ENCODE data around the gene ZNF234.

GRCh38 chr19:44204772-44205171, 63.4 kb downstream of the ZNF234 start:
- TF ChIP-seq CTCF (IDR thresholded peaks at IDR 0.05) (no peak), POLR2A (IDR thresholded peaks at IDR 0.05) (no peak)
